HepG2 (cell line): Measurements from ENCODE around the gene TMEM200B. TPM values are rescaled to one million over a fixed set of nuclear protein-coding genes. Genes with fewer than 3 reads are reported as not detected.
A peak's percentile ranks its signal among the peaks of the same experiment; 100 is the strongest.

Source experiments
- CREB3 ChIP-seq: sonication (generic); formaldehyde crosslinking; IDR thresholded peaks from 2 replicates; pipeline ENCODE4 v1.5.0; 2020; ENCODE audit warnings: missing genetic modification reagents
- FIP1L1 ChIP-seq: fragments of 200-400 bp; formaldehyde crosslinking; IDR thresholded peaks from 2 replicates; pipeline ENCODE4 v1.6.1; 2018; ENCODE audit warnings: low read depth, mild to moderate bottlenecking, low read length, moderate library complexity, borderline replicate concordance; ENCODE audit not compliant: insufficient read depth
- FOXC1 ChIP-seq: sonication (generic); formaldehyde crosslinking; IDR thresholded peaks from 2 replicates; pipeline ENCODE4 v1.8.0; 2022; ENCODE audit warnings: mild to moderate bottlenecking, missing genetic modification reagents, borderline replicate concordance
- FOXJ3 ChIP-seq: sonication (generic); formaldehyde crosslinking; IDR thresholded peaks from 2 replicates; pipeline ENCODE4 v1.4.0; 2020; ENCODE audit warnings: missing genetic modification reagents, mild to moderate bottlenecking, borderline replicate concordance
- HES4 ChIP-seq: sonication (generic); formaldehyde crosslinking; IDR thresholded peaks from 2 replicates; pipeline ENCODE4 v1.9.0; 2021; ENCODE audit warnings: mild to moderate bottlenecking, missing genetic modification reagents, borderline replicate concordance
- HNRNPL ChIP-seq: fragments of 200-400 bp; formaldehyde crosslinking; IDR thresholded peaks from 2 replicates; pipeline ENCODE4 v1.6.1; 2017; ENCODE audit warnings: mild to moderate bottlenecking, low read depth, low read length
- KLF12 ChIP-seq: sonication (generic); formaldehyde crosslinking; IDR thresholded peaks from 2 replicates; pipeline ENCODE4 v1.4.0; 2020; ENCODE audit warnings: missing genetic modification reagents, borderline replicate concordance
- MAF1 ChIP-seq: sonication (generic); formaldehyde crosslinking; IDR thresholded peaks from 2 replicates; pipeline ENCODE4 v1.5.0; 2020; ENCODE audit warnings: missing genetic modification reagents, borderline replicate concordance
- NONO ChIP-seq, 2 experiments: fragments of 450-650 bp in 1 of 2; sonication (generic) in 1 of 2; formaldehyde crosslinking in 1 of 2; IDR thresholded peaks in 1 of 2; conservative IDR thresholded peaks in 1 of 2; 2 replicates each; pipeline versions ENCODE4 v1.6.1 to v1.8.0; 2017 to 2022; ENCODE audit warnings: mild to moderate bottlenecking in 1 of 2, missing genetic modification reagents in 1 of 2, moderate library complexity in 1 of 2
- PHF5A ChIP-seq: IDR thresholded peaks from one replicate; pipeline ENCODE4 v1.6.1; 2018; ENCODE audit warnings: low read depth, missing genetic modification reagents; ENCODE audit not compliant: unreplicated experiment
- RAD51 ChIP-seq: fragments of 450-650 bp; IDR thresholded peaks from 2 replicates; pipeline ENCODE4 v1.6.1; 2016; ENCODE audit warnings: borderline replicate concordance
- SOX5 ChIP-seq: IDR thresholded peaks from 2 replicates; pipeline ENCODE4 v1.6.1; 2016; ENCODE audit warnings: borderline replicate concordance
- ZNF142 ChIP-seq: sonication (generic); formaldehyde crosslinking; IDR thresholded peaks from 2 replicates; pipeline ENCODE4 v1.4.0; 2020; ENCODE audit warnings: missing genetic modification reagents
- ZNF282 ChIP-seq: fragments of 450-650 bp; IDR thresholded peaks from 2 replicates; pipeline ENCODE4 v1.6.1; 2018; ENCODE audit not compliant: partially characterized antibody
- ZNF512B ChIP-seq: sonication (generic); formaldehyde crosslinking; IDR thresholded peaks from 2 replicates; pipeline ENCODE4 v1.5.1; 2020; ENCODE audit warnings: missing genetic modification reagents, mild to moderate bottlenecking, borderline replicate concordance
- ZNF678 ChIP-seq: sonication (generic); formaldehyde crosslinking; IDR thresholded peaks from 2 replicates; pipeline ENCODE4 v1.4.0; 2020; ENCODE audit warnings: mild to moderate bottlenecking, missing genetic modification reagents
- polyA plus RNA-seq, 8 experiments: library from polyadenylated mRNA; depleted of rRNA in 3 of 8; stranded (reverse) in 7 of 8; unstranded in 1 of 8; fragments of >200 nt; fragmentation: Illumina TruSeq in 4 of 8; extraction: Trizol in 4 of 8; gene quantifications; 2 replicates each; pipeline versions ENCODE4 v1.2.1 to v1.2.3, GENCODE V29; 2011 to 2016; ENCODE audit warnings: low read depth in 4 of 8, missing spikeins in 1 of 8, mixed read lengths in 1 of 8; ENCODE audit not compliant: insufficient read depth in 1 of 8
- total RNA-seq, 5 experiments: library from RNA; depleted of rRNA; stranded (reverse); fragments of >200 nt; fragmentation: Illumina TruSeq; extraction: Trizol; gene quantifications; 2 replicates each; pipeline ENCODE4 v1.2.3, GENCODE V29; 2016; ENCODE audit warnings: low read depth in 1 of 5
- TF ChIP-seq, protein P1 (sequence below): sonication (generic); formaldehyde crosslinking; IDR thresholded peaks from 2 replicates; pipeline ENCODE4 v1.5.1; 2020; ENCODE audit warnings: mild to moderate bottlenecking, moderate library complexity, missing genetic modification reagents

TMEM200B gene
- total and polyA plus RNA-seq, 2 of the 13 experiments (the other 11 are each of a cell fraction or from before 2014, with no cell fraction given), result 1.1 to 1.4 TPM

DNA sequence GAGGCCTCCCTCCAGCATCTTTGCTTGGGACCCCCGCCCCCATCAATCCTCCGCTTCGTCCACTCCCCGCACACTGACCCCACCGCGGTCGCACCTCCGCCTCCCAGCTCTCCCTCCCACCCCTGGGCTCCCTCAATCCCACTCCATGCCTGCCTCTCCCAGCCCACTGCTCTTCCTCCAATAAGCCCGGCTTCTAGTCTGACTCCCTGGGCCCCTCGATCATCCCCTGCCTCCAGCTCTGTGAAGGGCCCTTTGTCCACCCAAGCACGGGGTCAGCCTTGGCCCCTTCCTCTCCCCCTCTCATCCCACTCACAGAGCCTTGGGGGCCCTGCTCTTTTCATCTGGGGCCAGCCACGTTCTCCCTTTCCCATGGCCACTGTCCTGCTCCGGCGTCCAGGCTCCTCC, 1.5 kb upstream of the TMEM200B start (continued):
- TF ChIP-seq ZNF142 (CRISPR knock-in tag) (no peak), FOXJ3 (CRISPR knock-in tag) (no peak), KLF12 (no peak), PHF5A (CRISPR knock-in tag) (no peak), ZNF282 (no peak), FIP1L1 (no peak), MAF1 (CRISPR knock-in tag) (no peak), HES4 (CRISPR knock-in tag) (0 out of 2 replicates have a peak, but pooled peaks have one; percentile 22), ZNF512B (CRISPR knock-in tag) (0 out of 2 replicates have a peak, but pooled peaks have one; percentile 50), HNRNPL (no peak), ZNF678 (CRISPR knock-in tag) (peak; percentile 44; the same call in 1 of the 2 replicates), RAD51 (no peak), CREB3 (no peak), SOX5 (CRISPR knock-in tag) (no peak), NONO (IDR thresholded peaks at IDR 0.05) (no peak), NONO (CRISPR knock-in tag; conservative IDR thresholded peaks at IDR 0.05) (no peak), FOXC1 (CRISPR knock-in tag) (no peak)
- TF ChIP-seq, protein P1, sequence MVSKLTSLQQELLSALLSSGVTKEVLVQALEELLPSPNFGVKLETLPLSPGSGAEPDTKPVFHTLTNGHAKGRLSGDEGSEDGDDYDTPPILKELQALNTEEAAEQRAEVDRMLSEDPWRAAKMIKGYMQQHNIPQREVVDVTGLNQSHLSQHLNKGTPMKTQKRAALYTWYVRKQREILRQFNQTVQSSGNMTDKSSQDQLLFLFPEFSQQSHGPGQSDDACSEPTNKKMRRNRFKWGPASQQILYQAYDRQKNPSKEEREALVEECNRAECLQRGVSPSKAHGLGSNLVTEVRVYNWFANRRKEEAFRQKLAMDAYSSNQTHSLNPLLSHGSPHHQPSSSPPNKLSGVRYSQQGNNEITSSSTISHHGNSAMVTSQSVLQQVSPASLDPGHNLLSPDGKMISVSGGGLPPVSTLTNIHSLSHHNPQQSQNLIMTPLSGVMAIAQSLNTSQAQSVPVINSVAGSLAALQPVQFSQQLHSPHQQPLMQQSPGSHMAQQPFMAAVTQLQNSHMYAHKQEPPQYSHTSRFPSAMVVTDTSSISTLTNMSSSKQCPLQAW, result peak; percentile 43; the same call in 1 of the 2 replicates
